Stimulated activated CD8-positive, alpha-beta memory T cell treated with anti-CD3 and anti-CD28 coated beads, Interleukin-4, amount 100 ng/mL, for 1 hour (primary cell): ENCODE measurements around the gene RENBP.

ENCODE experiments used
- DNase-seq, 2 donors: peaks; one replicate each; pipeline ENCODE4 v3.0.0-alpha.2; 2020; ENCODE audit warnings: low read depth in 2 of 2, low spot score in 1 of 2

The RENBP gene

GRCh38 chrX:153900831-153901752 is 43.4 kb downstream of the RENBP start:
- peak in 1 of 2 donors; percentile 25 for DNase-seq

- DNase-seq = no peak
These were observed 46.5 kb downstream of the RENBP start for GRCh38 chrX:153897899-153898298.

GRCh38 chrX:153889123-153889522 is 55.3 kb downstream of the RENBP start:
- DNase-seq = no peak

GRCh38 chrX:153888344-153888743 is 56.1 kb downstream of the RENBP start:
- no peak for DNase-seq

GRCh38 chrX:153887385-153887784 is 57.1 kb downstream of the RENBP start:
- DNase-seq = no peak

- no peak for DNase-seq
These were observed 57.5 kb downstream of the RENBP start for GRCh38 chrX:153886915-153887314.

GRCh38 chrX:153885968-153886903 is 58.2 kb downstream of the RENBP start, which contains the start of gene L1CAM:
Gene L1CAM (minus strand): TSS chrX:153886173. CDS start chrX:153875836, 10,337 bp downstream.
- no peak for DNase-seq
